Hepatocyte (in vitro differentiated cells): ENCODE results near the gene NKD1. TPM values are rescaled to one million over a fixed set of nuclear protein-coding genes. Genes with fewer than 3 reads are reported as not detected.
A peak's percentile ranks its signal among the peaks of the same experiment; 100 is the strongest.

Source experiments
- DNase-seq: peaks from one replicate; pipeline ENCODE4 v3.0.0-alpha.2; 2016; ENCODE audit warnings: low spot score
- H2AFZ ChIP-seq: fragments of 200-600 bp; sonication (generic); 2 replicates; pipeline ENCODE4 v1.6.0; 2016; ENCODE audit warnings: antibody characterized with exemption, mild to moderate bottlenecking
- H3K27ac ChIP-seq: fragments of 200-600 bp; sonication (generic); 2 replicates; pipeline ENCODE4 v1.5.1; 2016; ENCODE audit warnings: mild to moderate bottlenecking
- H3K27me3 ChIP-seq: fragments of 200-600 bp; sonication (generic); 2 replicates; pipeline ENCODE4 v1.6.1; 2016
- H3K36me3 ChIP-seq: fragments of 200-600 bp; sonication (generic); replicated peaks from 2 replicates; pipeline ENCODE4 v1.5.1; 2016; ENCODE audit warnings: low read depth; ENCODE audit not compliant: insufficient read depth
- H3K4me1 ChIP-seq: fragments of 200-600 bp; sonication (generic); 2 replicates; pipeline ENCODE4 v1.5.1; 2016; ENCODE audit warnings: mild to moderate bottlenecking, moderate library complexity; ENCODE audit not compliant: insufficient read depth
- H3K4me2 ChIP-seq: fragments of 200-600 bp; sonication (generic); 2 replicates; pipeline ENCODE4 v1.6.0; 2016
- H3K4me3 ChIP-seq: fragments of 200-600 bp; sonication (generic); 2 replicates; pipeline ENCODE4 v1.5.1; 2016; ENCODE audit warnings: mild to moderate bottlenecking
- H3K79me2 ChIP-seq: fragments of 200-600 bp; sonication (generic); 2 replicates; pipeline ENCODE4 v1.6.0; 2017; ENCODE audit warnings: mild to moderate bottlenecking
- H3K9me2 ChIP-seq: fragments of 200-600 bp; sonication (generic); replicated peaks from 2 replicates; pipeline ENCODE4 v1.6.0; 2017; ENCODE audit warnings: mild to moderate bottlenecking; ENCODE audit not compliant: insufficient read depth
- H3K9me3 ChIP-seq: fragments of 200-600 bp; sonication (generic); 2 replicates; pipeline ENCODE4 v1.5.1; 2016; ENCODE audit warnings: low read depth, mild to moderate bottlenecking
- H4K20me1 ChIP-seq: fragments of 200-600 bp; sonication (generic); 2 replicates; pipeline ENCODE4 v1.6.0; 2016; ENCODE audit warnings: mild to moderate bottlenecking; ENCODE audit not compliant: insufficient read depth, poor library complexity, severe bottlenecking
- CTCF ChIP-seq: fragments of 200-600 bp; sonication (generic); IDR thresholded peaks from 2 replicates; pipeline ENCODE4 v1.5.1; 2016; ENCODE audit warnings: antibody characterized with exemption, mild to moderate bottlenecking; ENCODE audit not compliant: poor library complexity
- EZH2 ChIP-seq: fragments of 200-600 bp; sonication (generic); IDR thresholded peaks from 2 replicates; pipeline ENCODE4 v1.6.1; 2016; ENCODE audit warnings: antibody characterized with exemption, mild to moderate bottlenecking, borderline replicate concordance
- EZH2phosphoT487 ChIP-seq: fragments of 200-600 bp; sonication (generic); IDR thresholded peaks from one replicate; pipeline ENCODE4 v1.6.1; 2018; ENCODE audit warnings: antibody characterized with exemption, mild to moderate bottlenecking, low read depth, moderate library complexity; ENCODE audit not compliant: unreplicated experiment, severe bottlenecking
- WGBS: methylation state at CpG from one replicate; pipeline ENCODE4 v1.1.6; 2016; ENCODE audit warnings: low lambda C conversion rate; ENCODE audit errors: missing lambda C conversion rate; 5-methylcytosine and 5-hydroxymethylcytosine counted together
- polyA plus RNA-seq: library from polyadenylated mRNA; unstranded; fragments of >200 nt; fragmentation: Nextera tagmentation; extraction: Ambion mirVana; gene quantifications from 2 replicates; pipeline ENCODE4 v1.2.1, GENCODE V29; 2016
- total RNA-seq: library from RNA; depleted of rRNA; stranded (reverse); fragments of >200 nt; gene quantifications from 2 replicates; pipeline ENCODE4 v1.2.3, GENCODE V29; 2014

The NKD1 gene
- total and polyA plus RNA-seq, 2 experiments from 2014 or later, result 5.9 to 26.3 TPM

- Histone ChIP-seq H3K79me2 (no peaks in the 10 kb centered on the region), H3K9me2 (no peaks in the 10 kb centered on the region), H3K27ac (no peak overlapping the region), H3K4me1 (peaks cover 3% of the 10 kb centered on the region), H3K4me2 (no peak overlapping the region), H3K9me3 (no peaks in the 10 kb centered on the region), H4K20me1 (no peaks in the 10 kb centered on the region), H3K27me3 (no peaks in the 10 kb centered on the region), H3K36me3 (no peaks in the 10 kb centered on the region), H3K4me3 (no peak overlapping the region), H2AFZ (no peak overlapping the region)
- no peak for DNase-seq
- TF ChIP-seq EZH2, result no peak
- no peak for TF ChIP-seq CTCF
- TF ChIP-seq EZH2phosphoT487, result no peak
- WGBS, result 93% methylated on average over 10 of the region's 11 CpGs
Observed at GRCh38 chr16:50630394-50631020, 82.3 kb downstream of the NKD1 start.

GRCh38 chr16:50631249-50631984, 83.2 kb downstream of the NKD1 start:
- no peak for TF ChIP-seq EZH2phosphoT487
- TF ChIP-seq EZH2, result no peak
- TF ChIP-seq CTCF, result no peak
- Histone ChIP-seq H3K27ac (no peak overlapping the region), H3K79me2 (no peaks in the 10 kb centered on the region), H3K4me1 (peaks cover 3% of the 10 kb centered on the region), H4K20me1 (no peaks in the 10 kb centered on the region), H2AFZ (no peak overlapping the region), H3K27me3 (no peaks in the 10 kb centered on the region), H3K4me3 (no peak overlapping the region), H3K36me3 (no peaks in the 10 kb centered on the region), H3K9me2 (no peaks in the 10 kb centered on the region), H3K4me2 (peak overlapping the region; percentile 57), H3K9me3 (no peaks in the 10 kb centered on the region)
- no peak for DNase-seq
- 63% methylated on average over 8 of the region's 8 CpGs for WGBS

- Histone ChIP-seq H3K4me2 (no peak overlapping the region), H2AFZ (no peak overlapping the region), H3K9me2 (no peaks in the 10 kb centered on the region), H3K27ac (no peak overlapping the region), H3K9me3 (no peaks in the 10 kb centered on the region), H3K4me1 (peaks cover 3% of the 10 kb centered on the region), H3K4me3 (no peak overlapping the region), H3K27me3 (no peaks in the 10 kb centered on the region), H3K79me2 (no peaks in the 10 kb centered on the region), H3K36me3 (no peaks in the 10 kb centered on the region), H4K20me1 (no peaks in the 10 kb centered on the region)
- DNase-seq, result no peak
- no peak for TF ChIP-seq CTCF
- TF ChIP-seq EZH2phosphoT487, result no peak
- TF ChIP-seq EZH2, result no peak
- WGBS, result 96% methylated on average over 22 of the region's 22 CpGs
Observed at GRCh38 chr16:50631985-50632576, 83.9 kb downstream of the NKD1 start.
